HepG2 (cell line): ENCODE measurements around the gene NUDT13. TPM values are rescaled to one million over a fixed set of nuclear protein-coding genes. Genes with fewer than 3 reads are reported as not detected.

Experiments used
- BHLHE40 ChIP-seq: IDR thresholded peaks from 2 replicates; pipeline ENCODE4 v1.6.1; 2011; ENCODE audit warnings: low read length, improper control_type of control experiment
- BORCS8-MEF2B ChIP-seq: sonication (generic); formaldehyde crosslinking; IDR thresholded peaks from 2 replicates; pipeline ENCODE4 v1.8.0; 2022; ENCODE audit warnings: mild to moderate bottlenecking, missing genetic modification reagents
- CBFB ChIP-seq: sonication (generic); formaldehyde crosslinking; IDR thresholded peaks from 2 replicates; pipeline ENCODE4 v1.4.0; 2020; ENCODE audit warnings: missing genetic modification reagents
- GABPB1 ChIP-seq: IDR thresholded peaks from 2 replicates; pipeline ENCODE4 v1.6.1; 2016; ENCODE audit warnings: mild to moderate bottlenecking, missing genetic modification reagents, moderate library complexity, missing compliant biosample characterization
- HOXA7 ChIP-seq: sonication (generic); formaldehyde crosslinking; IDR thresholded peaks from 2 replicates; pipeline ENCODE4 v1.8.1; 2022; ENCODE audit warnings: mild to moderate bottlenecking, missing genetic modification reagents, moderate library complexity
- KLF13 ChIP-seq: sonication (generic); formaldehyde crosslinking; IDR thresholded peaks from 2 replicates; pipeline ENCODE4 v1.4.0; 2020; ENCODE audit warnings: mild to moderate bottlenecking, missing genetic modification reagents
- MED13 ChIP-seq: sonication (generic); formaldehyde crosslinking; IDR thresholded peaks from 2 replicates; pipeline ENCODE4 v1.5.0; 2020; ENCODE audit warnings: missing genetic modification reagents
- MYNN ChIP-seq: sonication (generic); formaldehyde crosslinking; IDR thresholded peaks from 2 replicates; pipeline ENCODE4 v1.4.0; 2020; ENCODE audit warnings: mild to moderate bottlenecking, low read depth, missing genetic modification reagents
- NCOA2 ChIP-seq: sonication (generic); formaldehyde crosslinking; IDR thresholded peaks from 2 replicates; pipeline ENCODE4 v1.8.0; 2022; ENCODE audit warnings: inconsistent platforms
- NFKBIZ ChIP-seq: IDR thresholded peaks from 2 replicates; pipeline ENCODE4 v1.6.1; 2018; ENCODE audit warnings: missing genetic modification reagents, missing compliant biosample characterization
- RAD21 ChIP-seq: fragments of 450-650 bp; formaldehyde crosslinking; IDR thresholded peaks from 2 replicates; pipeline ENCODE4 v1.5.0; 2020; ENCODE audit warnings: mild to moderate bottlenecking
- RCOR2 ChIP-seq: IDR thresholded peaks from 2 replicates; pipeline ENCODE4 v1.6.1; 2016; ENCODE audit warnings: missing biosample characterization, missing genetic modification reagents
- SOX6 ChIP-seq, 2 experiments: fragments of 450-650 bp in 1 of 2; sonication (generic) in 1 of 2; formaldehyde crosslinking in 1 of 2; IDR thresholded peaks; 2 replicates each; pipeline versions ENCODE4 v1.4.0 to v1.6.1; 2017 to 2020; ENCODE audit warnings: antibody characterized with exemption in 1 of 2, mild to moderate bottlenecking in 1 of 2, missing genetic modification reagents in 1 of 2
- TBX3 ChIP-seq: fragments of 450-650 bp; IDR thresholded peaks from 2 replicates; pipeline ENCODE4 v1.6.1; 2017; ENCODE audit warnings: antibody characterized with exemption, mild to moderate bottlenecking, inconsistent platforms, borderline replicate concordance
- TOPORS ChIP-seq: sonication (generic); formaldehyde crosslinking; IDR thresholded peaks from 2 replicates; pipeline ENCODE4 v1.8.0; 2023; ENCODE audit warnings: mild to moderate bottlenecking, missing genetic modification reagents
- ZMYM2 ChIP-seq: sonication (generic); formaldehyde crosslinking; IDR thresholded peaks from 2 replicates; pipeline ENCODE4 v1.8.0; 2022; ENCODE audit warnings: mild to moderate bottlenecking, missing genetic modification reagents
- ZNF180 ChIP-seq: sonication (generic); formaldehyde crosslinking; IDR thresholded peaks from 2 replicates; pipeline ENCODE4 v1.4.0; 2020; ENCODE audit warnings: low read depth, missing genetic modification reagents, borderline replicate concordance
- ZNF781 ChIP-seq: sonication (generic); formaldehyde crosslinking; IDR thresholded peaks from 2 replicates; pipeline ENCODE4 v1.5.1; 2020; ENCODE audit warnings: borderline replicate concordance, mild to moderate bottlenecking, missing genetic modification reagents; ENCODE audit errors: not compliant biosample characterization
- ZNF891 ChIP-seq: sonication (generic); formaldehyde crosslinking; IDR thresholded peaks from 2 replicates; pipeline ENCODE4 v1.5.0; 2020; ENCODE audit warnings: mild to moderate bottlenecking, missing genetic modification reagents
- polyA plus RNA-seq, 8 experiments: library from polyadenylated mRNA; depleted of rRNA in 3 of 8; stranded (reverse) in 7 of 8; unstranded in 1 of 8; fragments of >200 nt; fragmentation: Illumina TruSeq in 4 of 8; extraction: Trizol in 4 of 8; gene quantifications; 2 replicates each; pipeline versions ENCODE4 v1.2.1 to v1.2.3, GENCODE V29; 2011 to 2016; ENCODE audit warnings: low read depth in 4 of 8, missing spikeins in 1 of 8, mixed read lengths in 1 of 8; ENCODE audit not compliant: insufficient read depth in 1 of 8
- total RNA-seq, 5 experiments: library from RNA; depleted of rRNA; stranded (reverse); fragments of >200 nt; fragmentation: Illumina TruSeq; extraction: Trizol; gene quantifications; 2 replicates each; pipeline ENCODE4 v1.2.3, GENCODE V29; 2016; ENCODE audit warnings: low read depth in 1 of 5
- TF ChIP-seq, protein P1 (sequence below): sonication (generic); formaldehyde crosslinking; IDR thresholded peaks from 2 replicates; pipeline ENCODE4 v1.8.0; 2022; ENCODE audit warnings: mild to moderate bottlenecking, missing genetic modification reagents, borderline replicate concordance
- TF ChIP-seq, protein P2 (sequence below): sonication (generic); formaldehyde crosslinking; IDR thresholded peaks from 2 replicates; pipeline ENCODE4 v1.9.0; 2022; ENCODE audit warnings: missing genetic modification reagents, mild to moderate bottlenecking, borderline replicate concordance
- TF ChIP-seq, protein P3 (sequence below): sonication (generic); formaldehyde crosslinking; IDR thresholded peaks from 2 replicates; pipeline ENCODE4 v1.8.0; 2022; ENCODE audit warnings: mild to moderate bottlenecking, missing genetic modification reagents, moderate library complexity
- TF ChIP-seq, protein P4 (sequence below): sonication (generic); formaldehyde crosslinking; IDR thresholded peaks from 2 replicates; pipeline ENCODE4 v1.4.0; 2020; ENCODE audit warnings: mild to moderate bottlenecking, missing genetic modification reagents

NUDT13 gene
- total and polyA plus RNA-seq, 2 of the 13 experiments (the other 11 are each of a cell fraction or from before 2014, with no cell fraction given), result 4.2 to 6.5 TPM

DNA sequence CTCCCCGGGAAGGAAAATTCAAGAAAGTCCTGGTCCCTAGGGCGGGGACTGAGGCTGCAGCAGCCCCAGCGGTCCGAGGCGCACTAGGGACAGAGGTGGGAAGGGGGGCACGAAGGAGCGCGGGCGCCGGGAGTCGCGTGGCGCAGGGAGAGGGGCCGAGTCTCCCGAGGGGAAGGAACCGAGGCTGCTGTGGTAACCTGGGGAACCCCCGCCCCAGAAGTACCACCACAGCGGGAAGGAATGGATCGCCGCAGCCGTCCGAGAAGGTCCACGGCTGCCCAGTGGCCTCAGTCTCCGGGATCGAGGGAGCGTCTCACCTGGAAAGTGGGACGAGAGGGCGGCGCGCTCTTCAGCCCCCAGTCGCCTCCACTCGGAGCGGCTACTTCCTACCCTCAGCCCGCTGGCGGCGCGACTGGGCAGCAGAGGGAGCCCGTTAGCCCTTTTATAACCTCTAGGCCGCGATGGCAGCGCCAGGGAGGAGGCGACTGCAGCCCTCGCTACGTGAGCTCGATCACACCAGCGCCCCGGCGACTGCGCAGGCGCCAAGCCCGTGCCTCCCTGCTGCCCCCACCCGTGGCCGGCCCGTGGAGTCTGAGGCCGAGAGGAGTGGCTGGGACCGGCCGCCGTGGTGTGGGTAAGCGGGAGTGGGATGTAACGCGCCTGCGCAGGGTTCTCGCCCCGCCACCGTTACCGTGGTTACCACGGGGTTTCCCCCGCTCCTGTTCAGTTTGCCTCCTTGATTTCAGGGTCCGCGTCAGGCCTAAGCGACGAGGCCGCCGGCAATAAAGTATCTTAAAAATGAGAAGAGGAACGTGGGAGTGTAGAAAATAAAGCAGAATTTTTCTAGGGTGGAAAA lies 13.6 kb upstream of the NUDT13 start, which contains the start of gene P4HA1 (continued):
- TF ChIP-seq SOX6 (IDR thresholded peaks at IDR 0.05) (no peak), SOX6 (CRISPR knock-in tag; IDR thresholded peaks at IDR 0.05) (peak; percentile 83), TOPORS (CRISPR knock-in tag) (peak; percentile 82; the same call in 1 of the 2 replicates), RCOR2 (CRISPR knock-in tag) (peak; percentile 71; the same call in 1 of the 2 replicates), NFKBIZ (CRISPR knock-in tag) (0 out of 2 replicates have a peak, but pooled peaks have one; percentile 46), ZNF180 (peak; percentile 45; the same call in 1 of the 2 replicates), BORCS8-MEF2B (CRISPR knock-in tag) (peak; percentile 69), TBX3 (no peak), NCOA2 (peak; percentile 11; the same call in 1 of the 2 replicates), ZNF891 (peak; percentile 83; the same call in 1 of the 2 replicates), ZNF781 (peak; percentile 74), GABPB1 (CRISPR knock-in tag) (peak; percentile 76), BHLHE40 (no peak; the same call in 1 of the 2 replicates), CBFB (CRISPR knock-in tag) (peak; percentile 83), MYNN (CRISPR knock-in tag) (peak; percentile 13), RAD21 (CRISPR knock-in tag) (peak; percentile 93), MED13 (peak; percentile 24; the same call in 1 of the 2 replicates), ZMYM2 (CRISPR knock-in tag) (peak; percentile 99), KLF13 (0 out of 2 replicates have a peak, but pooled peaks have one; percentile 83), HOXA7 (no peak)
- TF ChIP-seq, protein P1, sequence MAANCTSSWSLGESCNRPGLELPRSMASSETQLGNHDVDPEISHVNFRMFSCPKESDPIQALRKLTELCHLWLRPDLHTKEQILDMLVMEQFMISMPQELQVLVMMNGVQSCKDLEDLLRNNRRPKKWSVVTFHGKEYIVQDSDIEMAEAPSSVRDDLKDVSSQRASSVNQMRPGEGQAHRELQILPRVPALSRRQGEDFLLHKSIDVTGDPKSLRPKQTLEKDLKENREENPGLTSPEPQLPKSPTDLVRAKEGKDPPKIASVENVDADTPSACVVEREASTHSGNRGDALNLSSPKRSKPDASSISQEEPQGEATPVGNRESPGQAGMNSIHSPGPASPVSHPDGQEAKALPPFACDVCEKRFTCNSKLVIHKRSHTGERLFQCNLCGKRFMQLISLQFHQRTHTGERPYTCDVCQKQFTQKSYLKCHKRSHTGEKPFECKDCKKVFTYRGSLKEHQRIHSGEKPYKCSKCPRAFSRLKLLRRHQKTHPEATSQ (CRISPR knock-in tag), result no peak; the same call in 1 of the 2 replicates
- TF ChIP-seq, protein P2, sequence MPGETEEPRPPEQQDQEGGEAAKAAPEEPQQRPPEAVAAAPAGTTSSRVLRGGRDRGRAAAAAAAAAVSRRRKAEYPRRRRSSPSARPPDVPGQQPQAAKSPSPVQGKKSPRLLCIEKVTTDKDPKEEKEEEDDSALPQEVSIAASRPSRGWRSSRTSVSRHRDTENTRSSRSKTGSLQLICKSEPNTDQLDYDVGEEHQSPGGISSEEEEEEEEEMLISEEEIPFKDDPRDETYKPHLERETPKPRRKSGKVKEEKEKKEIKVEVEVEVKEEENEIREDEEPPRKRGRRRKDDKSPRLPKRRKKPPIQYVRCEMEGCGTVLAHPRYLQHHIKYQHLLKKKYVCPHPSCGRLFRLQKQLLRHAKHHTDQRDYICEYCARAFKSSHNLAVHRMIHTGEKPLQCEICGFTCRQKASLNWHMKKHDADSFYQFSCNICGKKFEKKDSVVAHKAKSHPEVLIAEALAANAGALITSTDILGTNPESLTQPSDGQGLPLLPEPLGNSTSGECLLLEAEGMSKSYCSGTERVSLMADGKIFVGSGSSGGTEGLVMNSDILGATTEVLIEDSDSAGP, result peak; percentile 95
- TF ChIP-seq, protein P3, sequence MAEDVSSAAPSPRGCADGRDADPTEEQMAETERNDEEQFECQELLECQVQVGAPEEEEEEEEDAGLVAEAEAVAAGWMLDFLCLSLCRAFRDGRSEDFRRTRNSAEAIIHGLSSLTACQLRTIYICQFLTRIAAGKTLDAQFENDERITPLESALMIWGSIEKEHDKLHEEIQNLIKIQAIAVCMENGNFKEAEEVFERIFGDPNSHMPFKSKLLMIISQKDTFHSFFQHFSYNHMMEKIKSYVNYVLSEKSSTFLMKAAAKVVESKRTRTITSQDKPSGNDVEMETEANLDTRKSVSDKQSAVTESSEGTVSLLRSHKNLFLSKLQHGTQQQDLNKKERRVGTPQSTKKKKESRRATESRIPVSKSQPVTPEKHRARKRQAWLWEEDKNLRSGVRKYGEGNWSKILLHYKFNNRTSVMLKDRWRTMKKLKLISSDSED, result no peak
- TF ChIP-seq, protein P4, sequence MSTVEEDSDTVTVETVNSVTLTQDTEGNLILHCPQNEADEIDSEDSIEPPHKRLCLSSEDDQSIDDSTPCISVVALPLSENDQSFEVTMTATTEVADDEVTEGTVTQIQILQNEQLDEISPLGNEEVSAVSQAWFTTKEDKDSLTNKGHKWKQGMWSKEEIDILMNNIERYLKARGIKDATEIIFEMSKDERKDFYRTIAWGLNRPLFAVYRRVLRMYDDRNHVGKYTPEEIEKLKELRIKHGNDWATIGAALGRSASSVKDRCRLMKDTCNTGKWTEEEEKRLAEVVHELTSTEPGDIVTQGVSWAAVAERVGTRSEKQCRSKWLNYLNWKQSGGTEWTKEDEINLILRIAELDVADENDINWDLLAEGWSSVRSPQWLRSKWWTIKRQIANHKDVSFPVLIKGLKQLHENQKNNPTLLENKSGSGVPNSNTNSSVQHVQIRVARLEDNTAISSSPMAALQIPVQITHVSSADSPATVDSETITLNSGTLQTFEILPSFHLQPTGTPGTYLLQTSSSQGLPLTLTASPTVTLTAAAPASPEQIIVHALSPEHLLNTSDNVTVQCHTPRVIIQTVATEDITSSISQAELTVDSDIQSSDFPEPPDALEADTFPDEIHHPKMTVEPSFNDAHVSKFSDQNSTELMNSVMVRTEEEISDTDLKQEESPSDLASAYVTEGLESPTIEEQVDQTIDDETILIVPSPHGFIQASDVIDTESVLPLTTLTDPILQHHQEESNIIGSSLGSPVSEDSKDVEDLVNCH (CRISPR knock-in tag), result no peak
